HG03378 (cell line): Measurements from ENCODE around the gene MTARC2.

Source experiments
- ATAC-seq: cut with Tn5 transposase; IDR thresholded peaks from one replicate; pipeline ENCODE4 v1.9.1; 2021; ENCODE audit warnings: mild to moderate bottlenecking, moderate library complexity; ENCODE audit not compliant: unreplicated experiment

MTARC2 gene

DNA sequence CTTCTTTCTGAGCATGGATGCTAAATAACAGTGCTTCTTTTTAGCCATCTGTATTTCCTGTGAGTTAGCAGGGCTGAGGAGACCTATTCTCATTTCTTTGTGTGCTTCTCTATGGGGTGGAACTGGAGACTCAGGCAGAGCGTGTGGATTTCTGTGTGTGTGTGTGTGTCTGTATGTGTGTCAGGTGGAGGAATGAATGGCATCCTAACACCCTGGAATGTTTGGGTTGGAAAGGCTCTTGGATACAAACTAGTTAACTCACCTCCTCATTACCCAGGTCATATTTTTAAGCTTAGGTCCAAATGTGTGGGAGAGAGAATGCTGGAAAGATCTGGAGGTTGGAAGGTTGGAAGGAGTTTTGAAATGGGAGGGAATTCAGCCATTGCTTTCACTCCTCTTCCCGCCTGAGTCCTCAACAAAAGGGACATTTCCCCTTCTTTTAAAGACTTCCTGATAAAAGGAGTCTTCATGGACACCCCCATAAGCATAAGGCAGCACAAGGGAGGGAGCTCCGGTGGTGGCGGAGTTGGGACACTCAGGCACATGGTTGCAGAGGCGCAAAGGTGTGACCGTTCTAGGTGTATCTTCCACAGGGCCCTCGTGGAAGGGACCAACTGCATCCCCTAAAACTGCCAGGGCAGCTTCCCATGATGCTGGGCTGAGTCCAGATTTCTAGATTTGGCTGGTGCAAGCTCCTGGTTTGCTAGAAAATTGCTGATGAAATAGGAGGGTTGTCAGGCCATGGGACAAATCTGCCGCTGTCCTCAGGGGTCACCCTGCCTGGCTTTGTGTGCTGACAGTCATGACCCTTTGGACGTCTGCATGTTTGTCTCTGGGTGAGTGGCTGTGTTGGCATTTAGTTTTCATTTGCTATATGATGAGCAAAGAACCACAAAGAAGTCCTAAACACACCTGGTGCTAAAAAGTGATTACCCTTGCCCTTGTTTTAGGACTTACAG is 76.2 kb downstream of the MTARC2 start:
- no peak for ATAC-seq

DNA sequence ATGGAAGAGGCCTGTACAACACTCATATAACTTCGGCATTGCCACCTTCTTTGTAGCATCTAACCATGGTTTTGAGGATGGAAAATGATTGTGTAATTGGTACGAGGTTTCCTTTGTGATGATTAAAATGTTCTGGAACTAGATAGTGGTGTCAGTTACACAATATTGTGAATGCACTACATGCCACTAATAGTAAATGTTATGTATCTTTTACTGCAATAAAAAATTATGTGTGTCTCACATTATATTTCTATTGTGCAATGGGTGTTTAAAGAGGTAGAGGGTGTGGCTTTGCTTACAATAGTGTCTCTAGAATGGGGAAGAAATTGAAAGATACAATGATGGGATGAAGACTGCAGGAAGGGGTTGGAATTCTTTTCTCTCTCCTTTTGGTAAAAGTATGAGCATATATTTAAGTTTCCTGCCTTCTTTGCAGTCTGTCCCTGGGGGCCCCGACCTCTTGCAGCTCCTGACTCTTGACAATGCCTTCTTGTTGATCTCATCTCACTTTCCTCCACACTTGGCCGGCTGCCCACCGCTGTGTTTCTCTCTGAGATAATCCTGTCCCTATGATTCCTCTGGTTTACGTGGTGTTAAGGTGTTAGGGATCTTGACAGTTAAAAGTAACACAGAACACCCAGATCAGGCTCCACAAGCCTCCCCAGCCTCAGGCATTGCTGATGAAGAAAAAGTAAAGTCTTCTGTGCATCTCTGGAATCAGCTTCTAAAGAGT is 77.9 kb downstream of the MTARC2 start:
- no peak for ATAC-seq

DNA sequence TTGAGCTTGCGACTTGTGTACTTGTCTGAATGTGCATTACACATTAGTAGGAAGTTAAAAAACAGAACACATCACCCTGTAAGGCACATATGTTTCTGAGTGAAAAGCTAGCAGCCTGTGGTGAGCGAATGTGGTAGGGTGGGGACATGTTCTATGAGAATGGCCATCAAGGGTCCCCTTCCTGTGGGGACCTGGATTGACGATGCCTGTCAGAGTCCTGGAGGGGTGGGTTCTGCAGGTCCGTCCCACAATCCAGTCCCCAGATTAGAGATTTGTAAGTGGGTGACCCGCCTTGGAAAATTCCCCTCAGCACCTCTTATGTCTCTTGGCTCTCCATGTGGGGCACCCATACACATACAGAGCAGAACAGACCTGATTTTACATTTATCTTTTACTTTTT is 78.6 kb downstream of the MTARC2 start:
- ATAC-seq = no peak

DNA sequence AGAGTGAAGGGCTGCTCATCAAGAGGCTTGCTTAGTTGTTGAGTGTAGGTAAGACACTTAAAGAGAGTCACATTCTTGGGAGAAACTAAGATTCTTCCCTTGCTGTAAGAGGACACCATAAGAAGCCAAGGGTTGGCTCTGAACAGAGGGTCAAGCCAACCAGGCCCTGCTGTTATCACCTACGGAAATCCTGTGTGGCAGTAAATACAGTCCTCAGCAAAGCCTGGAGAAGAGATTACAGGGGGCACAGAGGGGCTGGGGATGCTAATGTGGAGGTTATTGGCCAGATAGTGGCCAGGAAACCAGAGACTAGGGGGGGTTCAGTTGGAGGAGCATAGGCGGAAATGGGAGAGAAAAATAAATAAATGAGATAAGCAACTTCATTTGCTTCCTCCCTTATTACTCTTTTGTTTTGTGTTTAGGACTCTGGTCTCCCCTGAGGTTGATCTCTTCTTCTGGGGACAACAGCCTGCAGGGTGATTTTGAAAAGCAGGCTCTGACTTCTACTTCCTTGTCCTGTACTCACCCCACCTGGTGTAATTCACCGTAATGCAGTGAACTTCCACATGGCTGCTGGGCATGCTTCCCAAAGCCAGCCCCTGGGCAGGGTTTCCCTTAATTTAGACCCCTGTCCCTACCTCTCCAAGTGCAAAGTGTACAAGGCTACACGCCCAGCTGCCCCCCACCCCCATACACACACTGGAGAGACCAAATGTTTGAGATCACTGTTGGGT is 79.5 kb downstream of the MTARC2 start:
- ATAC-seq = no peak

DNA sequence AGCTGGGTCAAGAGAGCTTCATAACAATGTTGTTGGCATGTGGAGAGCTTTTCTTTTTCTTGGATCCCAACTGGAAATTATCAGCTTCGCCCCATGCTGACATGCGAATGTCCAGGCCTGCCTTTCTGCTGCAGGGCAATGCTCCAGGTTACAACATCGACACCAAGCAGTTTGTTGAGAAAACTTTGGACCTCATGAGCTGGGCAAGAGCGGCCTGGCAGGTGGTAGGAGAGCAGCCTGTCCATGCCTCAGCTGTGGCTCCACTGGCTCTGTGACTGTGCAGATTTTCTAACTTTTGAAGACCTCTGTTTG is 80.0 kb downstream of the MTARC2 start:
- no peak for ATAC-seq

DNA sequence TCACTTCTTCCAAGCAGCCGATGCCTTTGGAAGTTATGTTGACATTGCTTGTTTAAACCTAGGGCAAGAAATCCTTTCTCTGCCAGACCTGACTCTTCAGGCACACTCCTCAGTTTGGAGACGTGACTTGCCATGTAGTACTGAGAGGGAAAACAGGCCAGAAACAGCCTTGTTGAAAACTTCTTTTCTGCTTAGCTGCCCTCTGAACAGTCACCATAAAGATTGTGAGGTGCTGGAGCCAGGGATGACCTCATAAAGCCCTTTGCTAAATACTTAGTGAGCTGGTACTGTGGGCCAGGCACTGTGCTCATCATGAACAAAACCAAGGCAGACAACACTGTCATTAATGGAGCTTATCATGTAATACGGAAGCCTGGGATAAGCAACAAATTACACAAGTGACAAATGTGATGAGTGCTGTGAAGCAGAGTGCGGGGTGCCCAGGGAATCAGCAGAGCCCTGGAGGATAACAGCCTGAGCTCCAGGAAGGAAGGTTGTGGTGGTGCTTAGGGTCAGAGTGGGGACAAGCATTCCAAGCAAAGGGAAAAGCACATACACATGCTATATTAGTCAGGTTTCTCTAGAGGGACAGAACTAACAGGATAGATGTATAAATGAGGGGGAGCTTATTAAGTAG is 80.9 kb downstream of the MTARC2 start:
- ATAC-seq = no peak

DNA sequence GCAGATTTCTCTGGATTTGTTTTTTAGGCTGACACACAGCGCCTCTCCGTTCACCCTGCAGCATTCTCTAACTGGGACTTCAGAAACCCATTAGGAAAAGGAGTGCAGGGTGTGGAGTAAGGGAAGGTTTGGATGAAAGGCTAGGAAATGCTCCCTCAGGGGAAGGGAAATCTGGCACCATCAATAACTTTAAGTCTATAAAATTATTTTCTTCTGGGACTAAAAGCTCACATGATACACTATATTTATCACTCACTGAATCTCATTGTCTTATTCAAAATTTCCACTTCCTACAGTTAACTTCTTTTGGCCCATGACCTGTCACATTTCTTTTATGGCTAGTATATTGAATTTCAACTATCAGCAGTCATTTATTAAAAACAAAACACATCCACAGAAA is 85.3 kb downstream of the MTARC2 start:
- ATAC-seq = no peak
